Astrocyte of the hippocampus (primary cell): ENCODE measurements around the gene IL18BP.

Experiments used
- DNase-seq: peaks from one replicate; pipeline ENCODE4 v3.0.0; 2011; ENCODE audit warnings: low read depth, low spot score

Gene IL18BP

DNA sequence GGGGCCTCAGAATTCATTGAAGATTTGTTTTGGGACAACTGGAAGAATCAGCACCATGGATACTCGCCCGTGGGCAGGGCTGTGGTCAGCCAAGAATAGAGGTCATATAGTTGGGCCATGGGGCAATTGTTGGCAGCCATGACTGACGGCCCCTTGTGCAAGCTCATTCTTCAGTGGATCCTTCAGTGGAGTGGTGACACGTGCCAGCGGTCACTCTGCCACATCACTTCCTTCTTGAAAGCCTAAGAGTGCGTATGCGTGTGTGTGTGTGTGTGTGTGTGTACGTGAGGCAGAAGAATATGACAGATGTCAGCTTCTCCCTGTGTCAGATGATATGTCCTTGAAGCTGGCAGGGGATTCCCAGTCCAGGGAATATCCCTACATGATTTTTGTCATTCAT lies 1.8 kb upstream of the IL18BP start:
- DNase-seq: no peak

GRCh38 chr11:71997594-71997993 lies 1.1 kb upstream of the IL18BP start:
- no peak for DNase-seq

GRCh38 chr11:71998061-71998460 lies 648 bp upstream of the IL18BP start:
- DNase-seq: no peak

GRCh38 chr11:71999362-71999761 lies 653 bp downstream of the IL18BP start:
- peak; percentile 48 for DNase-seq

- DNase-seq: no peak
Measured at GRCh38 chr11:71999798-72000197, 1.1 kb downstream of the IL18BP start.

DNA sequence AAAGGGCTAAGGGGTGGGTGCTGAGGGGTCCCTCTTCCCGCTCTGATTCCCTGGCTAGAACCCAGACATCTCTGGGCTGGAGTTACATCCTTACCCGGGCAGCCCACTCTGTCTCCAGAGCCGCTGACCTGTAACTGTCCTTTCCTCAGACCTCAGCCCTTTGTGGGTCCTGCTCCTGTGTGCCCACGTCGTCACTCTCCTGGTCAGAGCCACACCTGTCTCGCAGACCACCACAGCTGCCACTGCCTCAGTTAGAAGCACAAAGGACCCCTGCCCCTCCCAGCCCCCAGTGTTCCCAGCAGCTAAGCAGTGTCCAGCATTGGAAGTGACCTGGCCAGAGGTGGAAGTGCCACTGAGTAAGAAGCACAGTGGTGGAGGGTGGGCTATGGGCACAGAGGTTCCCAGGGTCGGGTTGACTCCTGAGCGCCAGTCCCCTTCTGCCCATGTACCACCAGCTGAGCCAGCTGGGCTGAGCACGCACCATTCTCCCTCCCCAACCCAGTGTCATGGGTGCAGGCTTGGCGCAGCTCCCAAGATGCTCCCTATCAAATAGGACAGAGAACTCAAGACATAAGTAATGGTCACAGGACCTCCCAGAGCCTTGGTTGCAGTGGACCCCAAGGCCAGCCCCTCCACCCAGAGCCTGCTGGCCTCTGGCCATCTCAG lies 1.6 kb downstream of the IL18BP start:
- no peak for DNase-seq

- DNase-seq: no peak
Measured at GRCh38 chr11:72001285-72001684, 2.6 kb downstream of the IL18BP start.

- DNase-seq: no peak
Measured at GRCh38 chr11:72001834-72002591, 3.3 kb downstream of the IL18BP start.

- no peak for DNase-seq
Measured at GRCh38 chr11:72002841-72003775, 4.4 kb downstream of the IL18BP start.

- no peak for DNase-seq
Measured at GRCh38 chr11:72003776-72004171, 5.1 kb downstream of the IL18BP start.

GRCh38 chr11:72004515-72005346 lies 6.0 kb downstream of the IL18BP start:
- no peak for DNase-seq

DNA sequence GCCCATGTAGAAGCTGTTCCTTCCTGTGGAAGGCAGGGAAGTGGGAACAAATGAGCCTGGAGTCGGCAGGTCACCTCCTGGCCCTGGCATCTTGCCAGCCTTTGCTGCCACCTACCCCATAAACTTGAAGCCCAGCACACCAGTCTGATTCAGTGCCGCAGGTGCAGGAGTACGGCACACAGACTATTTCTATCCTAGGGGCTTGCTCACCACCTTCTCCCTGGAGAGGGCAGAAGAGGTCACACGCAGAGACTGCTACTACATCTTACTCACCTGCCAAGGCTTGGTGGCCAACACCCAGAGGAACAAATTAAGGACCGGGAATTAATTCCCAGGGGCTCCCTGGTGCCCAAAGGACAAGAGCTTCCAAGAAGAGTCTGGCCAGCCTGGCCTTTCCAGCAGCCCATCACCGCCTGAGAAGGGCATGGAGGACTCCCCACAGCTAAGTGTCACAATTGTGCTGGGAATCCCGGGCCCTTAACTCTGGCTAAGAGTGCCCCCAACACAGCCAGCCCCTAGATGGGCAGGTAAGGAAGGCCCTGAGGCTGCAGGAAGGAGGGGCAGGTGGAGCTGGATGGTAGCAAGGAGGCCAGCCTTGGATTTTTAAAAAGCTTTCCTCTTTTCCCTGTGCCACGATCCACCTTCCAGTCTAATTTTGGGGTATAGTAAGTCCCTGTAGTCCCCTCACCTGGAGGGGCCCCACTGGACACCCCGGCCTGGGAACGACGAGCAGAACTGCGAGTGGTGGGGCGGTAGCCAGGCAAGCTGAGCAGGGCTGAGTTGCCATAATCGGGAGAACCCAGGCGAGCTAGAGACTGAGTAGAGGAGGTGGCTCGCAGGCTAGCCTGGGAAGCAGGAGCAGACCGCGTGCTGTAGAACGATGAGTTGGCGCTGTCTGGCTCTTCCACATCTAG lies 6.9 kb downstream of the IL18BP start:
- no peak for DNase-seq

GRCh38 chr11:72006309-72007088 lies 7.8 kb downstream of the IL18BP start:
- DNase-seq: no peak

DNA sequence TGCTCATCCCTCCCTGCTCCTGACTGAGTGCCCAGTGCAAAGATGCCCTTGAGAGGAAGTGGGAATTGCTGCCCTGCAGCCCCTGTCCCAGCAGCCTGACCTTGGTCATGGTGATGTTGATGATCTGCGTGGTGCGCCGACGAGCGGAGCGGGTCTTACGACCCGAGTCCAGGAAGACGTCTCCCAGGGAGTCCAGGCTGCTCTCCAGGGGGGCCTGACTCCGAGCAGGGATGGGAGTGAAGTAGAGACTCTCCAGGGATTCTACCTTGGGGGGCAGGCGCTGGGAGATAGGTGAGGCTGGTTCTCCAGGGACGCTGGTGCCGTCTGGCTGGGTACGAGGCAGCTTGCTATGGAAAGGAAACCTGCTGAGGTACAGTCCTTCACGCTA lies 8.4 kb downstream of the IL18BP start:
- no peak for DNase-seq

- DNase-seq: no peak
Measured at GRCh38 chr11:72007587-72007986, 8.9 kb downstream of the IL18BP start.

GRCh38 chr11:72008728-72009127 lies 10.0 kb downstream of the IL18BP start:
- no peak for DNase-seq

- no peak for DNase-seq
Measured at GRCh38 chr11:72009156-72009555, 10.4 kb downstream of the IL18BP start.

DNA sequence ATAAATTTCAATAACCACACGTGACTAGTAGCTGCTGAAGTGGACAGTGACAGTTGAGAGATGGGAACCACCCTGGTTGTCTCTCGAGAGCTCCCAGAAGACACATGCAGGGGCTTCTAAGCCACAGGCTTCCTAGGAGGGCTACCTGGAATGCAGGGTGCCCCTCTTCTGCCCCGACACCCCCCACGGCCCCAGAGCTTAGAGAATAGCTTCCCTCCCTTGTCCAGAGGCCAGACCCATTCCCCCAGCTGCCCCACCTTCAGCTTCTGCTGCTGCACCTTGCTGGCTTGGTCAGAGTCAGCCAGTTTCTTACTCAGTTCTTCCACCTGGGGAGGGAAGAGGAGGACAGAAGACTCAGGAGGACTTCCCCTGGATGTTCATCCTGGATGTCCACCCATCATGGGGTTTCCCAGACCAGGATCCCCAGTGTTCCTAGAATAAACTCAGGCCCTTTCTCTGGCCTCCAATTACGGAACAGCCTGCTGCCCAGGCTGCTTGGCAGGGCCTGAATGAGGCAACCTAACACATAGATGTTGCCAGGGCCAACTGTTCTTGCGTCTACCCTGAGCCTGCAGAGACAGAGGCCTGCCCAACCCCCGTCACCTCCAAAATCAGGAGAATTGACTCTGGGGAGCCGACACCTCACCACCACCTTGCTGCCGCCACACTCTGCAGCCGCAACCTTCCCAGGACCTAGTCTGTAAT lies 12.0 kb downstream of the IL18BP start:
- DNase-seq: no peak

- no peak for DNase-seq
Measured at GRCh38 chr11:72012091-72012630, 13.5 kb downstream of the IL18BP start.
